ENCODE results near the gene MMAB. TPM values are rescaled to one million over a fixed set of nuclear protein-coding genes. Genes with fewer than 3 reads are reported as not detected.

Gene MMAB
- total and polyA plus RNA-seq, 2 experiments from 2014 or later = 89.4 to 174 TPM

DNA sequence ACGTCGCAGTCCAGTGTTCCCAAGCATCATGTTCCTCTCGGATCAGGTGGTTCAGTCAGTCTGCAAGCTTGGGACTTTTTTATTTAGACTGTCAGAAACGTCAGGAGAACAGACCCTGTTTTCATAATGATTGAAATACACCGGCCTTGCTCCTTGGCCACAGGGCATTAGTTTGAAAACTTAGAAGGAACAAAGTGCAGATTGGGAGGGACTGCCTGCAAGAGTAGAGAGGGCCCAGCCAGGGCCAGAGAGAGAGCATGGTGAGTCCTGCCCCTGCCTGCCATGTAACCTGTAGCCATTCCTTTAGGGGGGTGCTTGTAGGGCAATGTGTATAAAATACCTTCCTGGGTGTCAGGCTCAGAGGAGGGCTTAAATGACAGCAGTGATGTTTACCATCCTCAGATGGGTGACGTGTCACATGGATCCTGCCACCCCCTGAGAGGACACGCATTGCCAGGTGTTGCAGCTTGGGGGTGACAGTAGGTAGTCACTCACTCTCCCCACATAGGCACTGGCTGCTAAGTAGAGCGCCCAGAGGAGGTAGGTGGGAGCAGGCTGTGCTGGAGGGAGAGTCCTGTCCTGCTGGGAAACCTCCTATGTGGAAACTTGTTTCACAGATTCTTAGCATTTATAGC is 45.7 kb downstream of the MMAB start:
- Histone ChIP-seq H3K4me1 (ENCODE audit: low read depth) (peaks cover 65% of the 10 kb centered on the region), H3K36me3 (no peaks in the 10 kb centered on the region), H3K27me3 (no peaks in the 10 kb centered on the region), H3K9me3 (ENCODE audit: low read depth) (no peaks in the 10 kb centered on the region), H3K27ac (peak overlapping the region; percentile 16), H3K4me3 (no peak overlapping the region)
- TF ChIP-seq, protein P1, sequence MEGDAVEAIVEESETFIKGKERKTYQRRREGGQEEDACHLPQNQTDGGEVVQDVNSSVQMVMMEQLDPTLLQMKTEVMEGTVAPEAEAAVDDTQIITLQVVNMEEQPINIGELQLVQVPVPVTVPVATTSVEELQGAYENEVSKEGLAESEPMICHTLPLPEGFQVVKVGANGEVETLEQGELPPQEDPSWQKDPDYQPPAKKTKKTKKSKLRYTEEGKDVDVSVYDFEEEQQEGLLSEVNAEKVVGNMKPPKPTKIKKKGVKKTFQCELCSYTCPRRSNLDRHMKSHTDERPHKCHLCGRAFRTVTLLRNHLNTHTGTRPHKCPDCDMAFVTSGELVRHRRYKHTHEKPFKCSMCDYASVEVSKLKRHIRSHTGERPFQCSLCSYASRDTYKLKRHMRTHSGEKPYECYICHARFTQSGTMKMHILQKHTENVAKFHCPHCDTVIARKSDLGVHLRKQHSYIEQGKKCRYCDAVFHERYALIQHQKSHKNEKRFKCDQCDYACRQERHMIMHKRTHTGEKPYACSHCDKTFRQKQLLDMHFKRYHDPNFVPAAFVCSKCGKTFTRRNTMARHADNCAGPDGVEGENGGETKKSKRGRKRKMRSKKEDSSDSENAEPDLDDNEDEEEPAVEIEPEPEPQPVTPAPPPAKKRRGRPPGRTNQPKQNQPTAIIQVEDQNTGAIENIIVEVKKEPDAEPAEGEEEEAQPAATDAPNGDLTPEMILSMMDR (IDR thresholded peaks at IDR 0.05; ENCODE audit: low read depth, low read length) = no peak
- no peak for DNase-seq (ENCODE audit: low read depth in 1 of 2, low spot score in 1 of 2)

DNA sequence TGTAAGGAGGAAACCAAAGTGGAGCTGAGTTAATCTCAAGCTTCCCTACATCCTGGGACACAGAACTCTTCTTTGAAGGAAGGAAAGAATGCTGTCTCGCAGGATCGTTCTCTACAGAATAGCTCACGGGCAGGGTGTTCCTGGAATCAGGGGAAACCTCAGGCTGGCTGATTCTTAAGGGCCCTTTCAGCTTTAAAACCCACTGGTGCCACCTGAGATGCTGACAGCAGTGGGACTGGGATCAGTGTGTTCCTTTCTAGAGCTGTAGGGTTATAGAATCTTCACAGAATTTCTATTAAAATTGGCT is 48.1 kb downstream of the MMAB start:
- TF ChIP-seq, protein P1 (IDR thresholded peaks at IDR 0.05; ENCODE audit: low read depth, low read length) = no peak
- H3K4me3 ChIP-seq = no peak overlapping the region
- H3K4me1 ChIP-seq (ENCODE audit: low read depth) = peaks cover 64% of the 10 kb centered on the region
- DNase-seq (ENCODE audit: low read depth in 1 of 2, low spot score in 1 of 2) = no peak
- peak overlapping the region; percentile 65 for H3K27ac ChIP-seq
- H3K36me3 ChIP-seq = peaks cover 8% of the 10 kb centered on the region
- H3K27me3 ChIP-seq = no peaks in the 10 kb centered on the region
- H3K9me3 ChIP-seq (ENCODE audit: low read depth) = no peaks in the 10 kb centered on the region

DNA sequence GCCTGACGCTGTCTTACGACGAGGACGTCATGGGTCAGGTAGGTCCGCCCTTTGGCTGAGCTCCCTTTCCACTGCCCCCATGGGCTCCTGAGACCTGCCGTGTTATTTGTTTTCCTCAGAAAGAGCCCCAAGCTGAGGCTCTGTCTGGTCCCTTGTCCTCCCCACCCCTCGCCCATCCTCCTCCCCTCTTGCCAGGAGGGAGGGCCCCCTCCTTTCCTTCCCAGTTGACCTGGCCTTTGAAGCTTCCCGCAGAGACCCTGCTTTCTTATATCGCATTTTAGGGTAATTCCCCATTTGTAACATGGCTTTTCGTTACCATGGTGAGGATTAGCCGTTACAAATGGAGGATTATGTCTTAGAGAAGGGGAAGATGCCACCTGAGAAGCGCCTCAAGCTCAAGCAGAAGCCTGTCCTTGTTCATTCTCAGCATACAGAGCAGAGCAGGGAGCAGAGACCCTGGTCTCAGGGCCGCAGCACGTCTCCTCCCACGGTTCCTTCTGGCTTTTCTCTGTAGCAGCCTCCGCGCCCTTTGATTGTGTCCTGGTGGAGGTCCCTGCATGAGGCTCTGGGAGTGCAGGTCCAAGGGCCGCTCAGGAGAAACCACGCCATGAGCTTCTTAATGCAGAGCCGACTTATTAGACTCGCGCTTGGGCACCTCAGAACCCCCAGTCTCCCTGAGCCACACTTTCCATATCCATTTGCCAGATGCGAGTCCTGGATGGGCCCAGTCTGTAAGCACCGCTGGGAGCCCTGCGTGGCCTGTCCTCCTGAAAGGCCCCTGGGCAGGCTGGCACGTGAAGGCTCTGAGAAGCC is 48.6 kb downstream of the MMAB start:
- H3K4me1 ChIP-seq (ENCODE audit: low read depth) = peaks cover 59% of the 10 kb centered on the region
- peaks cover 8% of the 10 kb centered on the region for H3K36me3 ChIP-seq
- TF ChIP-seq, protein P1 (IDR thresholded peaks at IDR 0.05; ENCODE audit: low read depth, low read length) = no peak
- H3K9me3 ChIP-seq (ENCODE audit: low read depth) = no peaks in the 10 kb centered on the region
- no peak for DNase-seq (ENCODE audit: low read depth in 1 of 2, low spot score in 1 of 2)
- H3K27ac ChIP-seq = peak overlapping the region; percentile 65
- no peak overlapping the region for H3K4me3 ChIP-seq
- H3K27me3 ChIP-seq = no peaks in the 10 kb centered on the region

DNA sequence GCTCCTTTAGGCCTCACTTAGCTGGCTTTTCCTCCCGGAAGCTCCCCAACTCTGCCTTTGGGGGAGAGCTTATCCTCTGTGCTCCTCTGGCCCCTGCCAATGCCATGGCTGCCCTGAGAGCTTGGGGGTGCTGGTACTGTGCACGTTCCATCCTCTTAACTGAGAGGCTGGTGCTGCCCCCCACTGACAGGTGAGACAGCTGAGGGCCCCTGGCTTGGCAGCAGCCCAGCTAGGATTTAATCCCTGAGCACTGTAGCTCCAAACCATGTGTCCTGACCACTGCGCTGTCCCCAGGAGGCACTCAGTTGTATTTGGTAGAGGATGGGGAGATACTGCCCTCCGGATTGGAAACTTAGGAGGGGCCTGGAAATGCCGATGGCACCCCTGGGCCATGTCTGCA is 49.8 kb downstream of the MMAB start:
- H3K4me1 ChIP-seq (ENCODE audit: low read depth) = peaks cover 57% of the 10 kb centered on the region
- H3K9me3 ChIP-seq (ENCODE audit: low read depth) = no peaks in the 10 kb centered on the region
- H3K4me3 ChIP-seq = no peak overlapping the region
- no peak for DNase-seq (ENCODE audit: low read depth in 1 of 2, low spot score in 1 of 2)
- peaks cover 8% of the 10 kb centered on the region for H3K36me3 ChIP-seq
- peak overlapping the region; percentile 80 for H3K27ac ChIP-seq
- TF ChIP-seq, protein P1 (IDR thresholded peaks at IDR 0.05; ENCODE audit: low read depth, low read length) = no peak
- H3K27me3 ChIP-seq = no peaks in the 10 kb centered on the region

DNA sequence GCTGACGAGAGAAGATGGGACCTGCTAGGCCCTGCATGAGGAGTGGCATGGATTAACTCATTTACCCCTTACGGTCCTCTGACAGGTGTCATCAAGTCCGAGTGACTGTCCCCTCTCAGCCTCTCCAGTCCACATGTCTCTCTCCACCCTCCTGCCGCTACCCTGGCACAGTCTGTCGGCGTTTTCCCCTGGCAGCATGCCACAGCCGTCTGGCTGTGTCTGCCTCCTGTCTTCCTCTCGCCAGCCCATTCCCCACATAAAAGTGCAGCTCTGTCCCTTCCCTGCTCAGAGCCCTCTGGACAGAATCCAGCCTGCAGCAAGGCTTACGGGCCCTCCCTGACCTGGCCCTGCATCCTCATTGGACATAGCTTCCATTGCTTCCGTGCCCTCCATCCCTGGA is 50.2 kb downstream of the MMAB start:
- Histone ChIP-seq H3K27me3 (no peaks in the 10 kb centered on the region), H3K9me3 (ENCODE audit: low read depth) (no peaks in the 10 kb centered on the region), H3K36me3 (peaks cover 8% of the 10 kb centered on the region), H3K27ac (peak overlapping the region; percentile 80), H3K4me3 (no peak overlapping the region), H3K4me1 (ENCODE audit: low read depth) (peaks cover 55% of the 10 kb centered on the region)
- TF ChIP-seq, protein P1 (IDR thresholded peaks at IDR 0.05; ENCODE audit: low read depth, low read length) = no peak
- no peak for DNase-seq (ENCODE audit: low read depth in 1 of 2, low spot score in 1 of 2)
